Lower leg skin (tissue), 3 donors: ENCODE results near the gene MYRF.

Experiments
- CTCF ChIP-seq, 3 donors: fragments of 450-650 bp; IDR thresholded peaks; one replicate each; pipeline ENCODE4 v1.5.1; 2016; ENCODE audit warnings: antibody characterized with exemption in 3 of 3, mild to moderate bottlenecking in 3 of 3, moderate library complexity in 2 of 3
- POLR2A ChIP-seq, 2 donors: fragments of 450-650 bp; IDR thresholded peaks; one replicate each; pipeline ENCODE4 v1.6.1; 2016 to 2017; ENCODE audit warnings: antibody characterized with exemption in 2 of 2, mild to moderate bottlenecking in 1 of 2, moderate library complexity in 1 of 2

GRCh38 chr11:61714916-61715315, 37.5 kb upstream of the MYRF start:
- no peak for TF ChIP-seq POLR2A (IDR thresholded peaks at IDR 0.05)
- TF ChIP-seq CTCF (IDR thresholded peaks at IDR 0.05) = no peak
